ENCODE measurements around the gene STAT5A. TPM values are rescaled to one million over a fixed set of nuclear protein-coding genes. Genes with fewer than 3 reads are reported as not detected.
"Not testable (repeated sequence)": the region's sequence is repeated elsewhere in the genome, so short reads cannot be mapped to it uniquely, and the experiment has no call there.

The STAT5A gene
- total RNA-seq, 1 experiment from 2014 or later, result 0.19 TPM

GRCh38 chr17:42315402-42316156 lies 27.3 kb downstream of the STAT5A start:
- no peak overlapping the region for H3K4me3 ChIP-seq (ENCODE audit: low read depth, low read length, poor library complexity, severe bottlenecking)
- H3K36me3 ChIP-seq (ENCODE audit: insufficient read depth, low read length, poor library complexity, severe bottlenecking), result no peaks in the 10 kb centered on the region
- H3K27me3 ChIP-seq (replicated peaks; ENCODE audit: insufficient read depth, low read depth, low read length, poor library complexity), result no peaks in the 10 kb centered on the region
- no peak for DNase-seq (ENCODE audit: low spot score)
- intact Hi-C loops (cut with micrococcal nuclease; ENCODE audit: unreplicated experiment), result loop anchor here (10.0 kb wide), 1 partner anchor 209 kb away; no protein-coding TSS in a partner anchor
- H3K4me1 ChIP-seq (ENCODE audit: insufficient read depth, low read length, poor library complexity, severe bottlenecking), result peaks cover 7% of the 10 kb centered on the region
- H3K27ac ChIP-seq (ENCODE audit: low read depth, low read length, poor library complexity, severe bottlenecking), result no peak overlapping the region
- TF ChIP-seq CTCF (conservative IDR thresholded peaks at IDR 0.05; ENCODE audit: low read depth, low read length) (no peak), EZH2 (IDR thresholded peaks at IDR 0.05; ENCODE audit: borderline replicate concordance, low read depth, low read length, poor library complexity, severe bottlenecking) (no peak)
- ChIA-PET CTCF (no interaction called here), POLR2A (ENCODE audit: low non-redundant PET) (no interaction called here)
- no TSS peak for BruUV-seq (replicated peaks)
- H3K9me3 ChIP-seq (ENCODE audit: low read depth, low read length, poor library complexity, severe bottlenecking), result no peaks in the 10 kb centered on the region

- POLR2A ChIA-PET (ENCODE audit: low non-redundant PET), result no interaction called here
- Histone ChIP-seq H3K9me3 (ENCODE audit: low read depth, low read length, poor library complexity, severe bottlenecking) (no peaks in the 10 kb centered on the region), H3K27ac (ENCODE audit: low read depth, low read length, poor library complexity, severe bottlenecking) (no peak overlapping the region), H3K4me3 (ENCODE audit: low read depth, low read length, poor library complexity, severe bottlenecking) (no peak overlapping the region), H3K4me1 (ENCODE audit: insufficient read depth, low read length, poor library complexity, severe bottlenecking) (peaks cover 4% of the 10 kb centered on the region), H3K36me3 (ENCODE audit: insufficient read depth, low read length, poor library complexity, severe bottlenecking) (no peaks in the 10 kb centered on the region), H3K27me3 (replicated peaks; ENCODE audit: insufficient read depth, low read depth, low read length, poor library complexity) (no peaks in the 10 kb centered on the region)
- BruUV-seq (replicated peaks), result no TSS peak
- intact Hi-C loops (cut with micrococcal nuclease; ENCODE audit: unreplicated experiment), result loop anchor here (10.0 kb wide), 1 partner anchor 208 kb away; no protein-coding TSS in a partner anchor
- TF ChIP-seq CTCF (conservative IDR thresholded peaks at IDR 0.05; ENCODE audit: low read depth, low read length), result no peak
- TF ChIP-seq EZH2 (IDR thresholded peaks at IDR 0.05; ENCODE audit: borderline replicate concordance, low read depth, low read length, poor library complexity, severe bottlenecking), result no peak
- DNase-seq (ENCODE audit: low spot score), result no peak
- CTCF ChIA-PET, result no interaction called here
Observed at GRCh38 chr17:42316755-42317154, 28.5 kb downstream of the STAT5A start.

GRCh38 chr17:42317266-42317845 lies 29.1 kb downstream of the STAT5A start:
- ChIA-PET POLR2A (ENCODE audit: low non-redundant PET) (no interaction called here), CTCF (no interaction called here)
- Histone ChIP-seq H3K4me3 (ENCODE audit: low read depth, low read length, poor library complexity, severe bottlenecking) (no peak overlapping the region), H3K9me3 (ENCODE audit: low read depth, low read length, poor library complexity, severe bottlenecking) (no peaks in the 10 kb centered on the region), H3K36me3 (ENCODE audit: insufficient read depth, low read length, poor library complexity, severe bottlenecking) (peaks cover 5% of the 10 kb centered on the region), H3K27ac (ENCODE audit: low read depth, low read length, poor library complexity, severe bottlenecking) (no peak overlapping the region), H3K4me1 (ENCODE audit: insufficient read depth, low read length, poor library complexity, severe bottlenecking) (no peaks in the 10 kb centered on the region), H3K27me3 (replicated peaks; ENCODE audit: insufficient read depth, low read depth, low read length, poor library complexity) (no peaks in the 10 kb centered on the region)
- TF ChIP-seq CTCF (conservative IDR thresholded peaks at IDR 0.05; ENCODE audit: low read depth, low read length) (no peak), EZH2 (IDR thresholded peaks at IDR 0.05; ENCODE audit: borderline replicate concordance, low read depth, low read length, poor library complexity, severe bottlenecking) (no peak)
- no peak for DNase-seq (ENCODE audit: low spot score)
- BruUV-seq (replicated peaks), result no TSS peak
- intact Hi-C loops (cut with micrococcal nuclease; ENCODE audit: unreplicated experiment), result loop anchor here (10.0 kb wide), 1 partner anchor 207 kb away; no protein-coding TSS in a partner anchor

- DNase-seq (ENCODE audit: low spot score); H3K9me3 ChIP-seq (ENCODE audit: low read depth, low read length, poor library complexity, severe bottlenecking); CTCF ChIA-PET; H3K4me1 ChIP-seq (ENCODE audit: insufficient read depth, low read length, poor library complexity, severe bottlenecking); H3K36me3 ChIP-seq (ENCODE audit: insufficient read depth, low read length, poor library complexity, severe bottlenecking); H3K4me3 ChIP-seq (ENCODE audit: low read depth, low read length, poor library complexity, severe bottlenecking); POLR2A ChIA-PET (ENCODE audit: low non-redundant PET); BruUV-seq (replicated peaks); H3K27ac ChIP-seq (ENCODE audit: low read depth, low read length, poor library complexity, severe bottlenecking); H3K27me3 ChIP-seq (replicated peaks; ENCODE audit: insufficient read depth, low read depth, low read length, poor library complexity): not testable (repeated sequence)
- intact Hi-C loops (cut with micrococcal nuclease; ENCODE audit: unreplicated experiment), result loop anchor here (10.0 kb wide), 1 partner anchor 207 kb away; no protein-coding TSS in a partner anchor
Observed at GRCh38 chr17:42317967-42318366, 29.7 kb downstream of the STAT5A start.

Data from A673 (cell line).